COLO829 (cell line): ENCODE data around the gene TMEM179.

Experiments used
- DNase-seq: peaks from one replicate; pipeline ENCODE4 v3.0.0; 2012; ENCODE audit warnings: low spot score

The TMEM179 gene

DNA sequence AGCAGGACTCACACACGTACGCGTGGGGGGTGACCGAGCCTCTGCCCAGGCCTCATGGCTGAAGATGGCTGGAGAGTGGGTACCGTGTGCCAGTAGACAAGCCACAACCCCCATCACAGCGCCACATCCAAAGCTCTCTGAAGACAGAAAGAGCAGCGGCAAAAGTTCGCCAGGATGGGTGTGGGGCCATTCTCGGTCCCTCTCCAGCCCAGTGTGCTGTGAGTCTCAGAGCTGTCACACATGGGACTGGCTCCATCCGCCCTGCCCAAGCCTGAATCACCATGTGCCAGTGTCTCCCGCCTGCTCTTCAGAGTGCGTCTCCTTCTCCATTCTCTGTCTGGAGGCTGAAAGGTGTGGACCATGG is 5.7 kb downstream of the TMEM179 start:
- no peak for DNase-seq

- DNase-seq = no peak
These were observed 6.3 kb downstream of the TMEM179 start for GRCh38 chr14:104598039-104598909.

- DNase-seq = no peak
These were observed 7.0 kb downstream of the TMEM179 start for GRCh38 chr14:104597576-104597975.

GRCh38 chr14:104596927-104597351 is 7.6 kb downstream of the TMEM179 start:
- no peak for DNase-seq

- no peak for DNase-seq
These were observed 8.1 kb downstream of the TMEM179 start for GRCh38 chr14:104596451-104596918.

- no peak for DNase-seq
These were observed 8.6 kb downstream of the TMEM179 start for GRCh38 chr14:104595911-104596450.

GRCh38 chr14:104595116-104595675 is 9.4 kb downstream of the TMEM179 start:
- no peak for DNase-seq

- DNase-seq = no peak
These were observed 10.1 kb downstream of the TMEM179 start for GRCh38 chr14:104594310-104595046.

- DNase-seq = no peak
These were observed 10.8 kb downstream of the TMEM179 start for GRCh38 chr14:104593710-104594136.

DNA sequence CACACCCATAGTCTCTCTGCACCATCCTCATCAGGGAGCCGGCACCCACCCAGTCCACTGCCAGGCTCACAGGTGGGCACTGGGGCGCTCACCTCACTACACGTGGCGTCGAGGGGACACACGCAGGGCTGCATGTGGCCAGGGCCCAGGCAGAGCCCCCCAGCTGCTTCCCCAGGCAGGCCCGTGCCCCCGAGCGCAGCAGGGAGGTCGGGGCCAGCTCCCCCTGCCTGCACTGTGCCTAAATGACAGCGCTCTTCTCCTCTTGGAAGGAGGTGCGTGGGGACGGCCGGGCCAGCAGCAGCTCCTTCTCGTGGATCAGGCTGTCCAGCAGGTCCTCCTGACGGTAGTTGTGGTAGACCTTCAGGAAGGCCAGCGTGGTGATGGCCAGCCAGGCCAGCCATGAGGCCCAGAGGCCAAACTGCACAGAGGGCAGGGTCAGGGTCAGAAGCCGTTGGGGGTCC is 11.3 kb downstream of the TMEM179 start:
- no peak for DNase-seq

GRCh38 chr14:104592785-104593184 is 11.8 kb downstream of the TMEM179 start:
- DNase-seq = no peak

DNA sequence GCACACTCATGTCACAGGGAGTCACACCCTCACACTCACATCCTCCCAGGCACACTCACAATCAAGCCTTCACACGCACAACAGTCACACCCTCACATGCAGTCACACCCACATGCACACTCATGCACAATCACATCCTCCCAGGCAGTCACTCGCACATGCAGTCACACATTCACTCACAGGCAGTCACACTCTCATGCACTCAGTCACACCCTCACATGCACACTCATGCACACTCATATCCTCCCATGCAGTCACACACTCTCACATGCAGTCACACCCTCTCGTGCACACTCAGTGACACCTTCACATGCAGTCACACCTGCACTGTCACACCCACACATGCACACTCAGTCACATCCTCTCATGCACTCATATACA is 12.3 kb downstream of the TMEM179 start:
- DNase-seq = no peak

GRCh38 chr14:104591506-104592291 is 12.9 kb downstream of the TMEM179 start:
- DNase-seq = no peak

DNA sequence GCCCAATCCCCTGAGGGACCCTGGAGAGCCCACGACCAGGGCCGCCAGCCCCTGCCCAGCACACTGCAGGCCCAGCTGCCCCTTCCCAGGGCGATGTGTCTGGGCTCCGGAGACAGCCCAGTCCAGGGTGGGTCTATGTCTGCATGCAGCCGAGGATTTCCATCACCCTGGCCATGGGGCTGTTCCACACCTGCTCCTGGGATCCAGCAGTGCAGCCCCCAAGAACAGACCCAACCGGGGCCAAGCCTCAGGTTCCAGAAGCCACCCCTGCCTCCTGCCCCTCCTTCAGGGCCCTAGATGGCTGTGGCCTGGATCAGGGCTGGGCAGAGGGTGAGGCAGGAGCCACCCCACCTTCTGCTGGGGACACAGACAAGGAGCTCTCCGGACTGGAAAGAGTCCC is 13.5 kb downstream of the TMEM179 start:
- no peak for DNase-seq

DNA sequence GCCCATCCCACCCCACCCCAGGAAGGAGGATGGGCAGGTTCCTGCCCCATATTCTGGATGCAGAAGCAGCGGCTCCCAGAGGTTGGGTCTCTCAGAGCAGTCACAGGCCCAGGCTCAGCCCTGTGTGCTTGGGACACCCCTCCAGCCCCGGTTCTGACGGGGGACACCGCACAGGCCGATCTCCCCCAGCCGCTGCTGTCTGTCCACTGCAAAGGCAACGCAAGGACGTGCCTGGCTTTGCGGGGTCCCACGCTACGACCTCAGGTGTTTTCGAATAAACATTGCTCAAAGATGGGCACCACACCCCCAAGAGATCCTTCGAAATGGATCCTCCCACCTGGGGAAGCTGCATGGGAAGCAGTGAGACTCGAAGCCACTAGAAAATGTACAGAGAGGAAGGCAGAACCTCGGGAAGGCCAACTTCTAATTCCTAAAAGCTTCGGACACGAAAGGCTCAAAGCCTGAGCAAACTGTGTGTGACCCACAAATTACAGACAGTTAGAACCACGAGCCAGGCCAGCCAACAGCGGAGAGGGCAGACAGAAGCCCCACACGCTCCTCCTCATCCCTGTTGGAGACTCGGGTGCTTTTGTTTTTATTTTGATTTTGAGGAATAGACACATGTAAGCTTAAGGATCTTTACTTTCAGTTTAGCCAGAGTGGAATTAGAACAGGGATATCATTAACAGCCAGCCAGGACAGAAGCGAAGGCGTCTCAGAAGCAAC is 14.2 kb downstream of the TMEM179 start:
- no peak for DNase-seq

DNA sequence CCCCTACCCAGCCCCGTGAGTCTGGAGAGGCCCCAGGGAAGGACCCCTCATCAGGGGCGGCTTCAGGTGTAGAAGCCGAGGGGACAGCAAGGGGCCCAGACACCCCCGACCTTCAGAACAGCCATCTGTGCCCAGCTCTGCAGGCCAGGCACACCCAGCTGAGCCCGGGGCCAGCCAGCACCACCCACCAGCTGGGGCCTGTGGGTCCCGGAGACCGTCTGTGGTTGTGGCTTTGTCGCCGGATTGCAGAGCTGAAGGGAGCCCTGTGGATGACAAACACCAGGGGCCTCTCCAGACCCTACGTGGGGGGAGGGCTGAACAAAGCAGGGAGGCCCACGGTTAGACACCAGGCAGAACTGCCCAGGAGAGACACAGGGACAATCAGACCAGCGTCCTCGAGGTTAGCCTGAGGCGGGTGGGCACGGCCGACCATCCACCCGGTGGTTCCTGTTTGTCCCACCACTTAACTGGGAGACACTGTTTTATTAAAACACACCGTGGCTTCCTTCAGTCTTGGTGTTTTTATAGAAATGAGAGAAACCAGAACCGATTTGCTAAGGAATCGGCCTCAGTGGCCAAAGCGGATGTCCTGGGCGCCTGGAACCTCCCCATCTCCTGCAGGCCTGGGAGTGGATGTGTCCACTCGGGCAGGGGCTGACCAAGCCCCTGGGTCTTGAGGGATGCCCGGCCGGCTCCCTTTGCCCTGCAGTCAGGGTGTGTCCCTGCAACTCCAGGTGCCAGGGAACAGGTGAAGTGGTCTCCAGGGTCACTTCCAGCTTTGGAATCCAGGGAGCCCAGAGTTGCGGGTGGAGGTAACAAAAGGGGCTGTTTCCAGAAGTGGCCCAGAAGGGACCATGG is 15.0 kb downstream of the TMEM179 start:
- no peak for DNase-seq

GRCh38 chr14:104588066-104588857 is 16.3 kb downstream of the TMEM179 start:
- DNase-seq = no peak

DNA sequence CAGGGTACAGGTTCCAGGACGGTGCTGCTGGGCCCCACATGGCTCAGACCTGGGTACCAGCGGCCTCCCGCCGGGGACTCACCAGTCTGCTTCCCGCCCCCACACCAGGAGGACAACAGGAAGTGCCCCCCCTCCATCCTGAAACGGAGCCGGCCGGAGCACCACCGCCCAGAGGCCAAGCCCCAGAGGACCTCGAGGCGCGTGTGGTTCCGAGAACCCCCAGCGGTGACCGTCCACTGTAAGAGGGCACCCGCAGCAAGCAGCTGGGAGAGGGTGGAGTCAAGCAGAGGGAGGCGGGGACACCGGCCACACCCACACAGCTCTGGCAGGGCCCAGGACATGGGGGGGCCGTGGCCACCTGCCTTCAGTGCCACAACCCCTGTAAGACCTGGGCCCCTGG is 16.9 kb downstream of the TMEM179 start:
- no peak for DNase-seq
